HG02870 (cell line): ENCODE data around the gene SERPINA5.
"Not testable (repeated sequence)": the region's sequence is repeated elsewhere in the genome, so short reads cannot be mapped to it uniquely, and the experiment has no call there.

Source experiments
- ATAC-seq: cut with Tn5 transposase; IDR thresholded peaks from one replicate; pipeline ENCODE4 v1.9.1; 2021; ENCODE audit warnings: mild to moderate bottlenecking, moderate library complexity; ENCODE audit not compliant: unreplicated experiment

The SERPINA5 gene

DNA sequence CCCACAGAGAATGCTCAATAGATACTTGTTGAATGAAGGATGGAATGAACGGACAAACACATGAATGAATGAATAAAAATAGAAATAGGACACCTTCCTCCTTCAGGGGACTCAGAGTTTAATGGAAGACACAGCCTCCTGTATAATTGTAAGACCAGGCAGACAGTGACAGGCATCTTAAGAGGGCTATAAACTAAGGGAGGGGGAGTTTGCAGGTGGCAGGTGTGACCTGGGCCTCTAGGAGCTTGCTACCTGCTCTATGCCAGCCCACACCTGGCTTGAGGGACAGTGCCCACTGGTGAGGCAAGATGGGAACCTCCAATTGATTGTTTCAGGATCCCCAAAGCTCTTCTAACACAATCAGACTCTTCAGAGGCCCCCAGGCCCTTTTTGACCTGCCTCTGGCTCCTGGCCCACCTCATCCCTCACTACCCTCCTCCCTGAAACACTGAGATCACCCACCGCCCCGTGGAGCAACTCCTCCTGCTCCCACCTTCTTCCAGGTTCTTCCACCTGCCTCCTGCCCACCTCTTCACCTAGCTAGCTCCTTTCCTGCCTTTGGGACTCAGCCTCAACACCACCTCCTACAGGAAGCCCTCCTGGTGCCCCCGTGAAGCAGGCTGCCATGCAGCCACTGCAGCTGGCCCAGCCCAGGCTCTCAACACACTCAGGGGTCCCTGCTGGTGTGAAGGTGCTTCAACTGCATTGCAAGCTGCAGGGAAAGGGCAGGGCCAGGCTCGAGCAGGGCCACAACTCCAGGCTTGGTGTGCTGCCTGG is 40.3 kb downstream of the SERPINA5 start:
- no peak for ATAC-seq

DNA sequence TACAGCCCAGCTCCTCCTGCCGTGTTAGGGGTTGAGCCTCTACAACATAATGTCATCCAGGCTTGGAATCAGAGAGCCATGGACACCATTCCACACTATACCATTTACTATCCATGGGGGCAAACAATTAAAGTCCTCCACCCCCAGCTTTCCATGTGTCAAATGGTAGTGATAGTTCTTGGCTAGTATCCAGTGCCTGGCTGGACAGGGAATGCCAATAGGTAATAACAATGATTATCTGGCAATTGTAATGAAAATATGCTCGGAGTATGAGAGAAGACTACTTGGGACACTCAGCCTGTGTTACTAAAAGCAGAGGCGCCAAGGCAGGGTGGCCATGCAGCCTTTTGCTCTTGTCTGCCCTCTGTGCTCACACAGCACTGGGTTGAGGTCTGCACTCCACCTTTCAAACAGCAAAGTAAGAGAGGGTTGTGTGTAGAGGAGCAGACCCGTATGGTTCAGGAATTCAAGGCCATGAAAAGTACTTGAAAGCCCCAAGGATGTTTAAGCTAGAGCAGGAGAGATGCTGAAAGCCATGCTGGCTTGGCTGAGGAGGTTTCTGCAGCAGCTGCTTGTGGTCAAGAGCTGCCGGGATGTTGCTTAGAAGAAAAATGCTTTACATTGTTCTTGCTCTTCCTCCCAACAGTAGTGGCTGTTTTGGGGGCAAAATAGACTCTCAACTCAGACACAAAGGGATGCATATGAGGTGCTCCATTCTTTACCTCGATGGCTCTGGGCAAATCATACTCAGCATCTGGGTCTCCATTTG is 41.6 kb downstream of the SERPINA5 start:
- ATAC-seq = no peak

DNA sequence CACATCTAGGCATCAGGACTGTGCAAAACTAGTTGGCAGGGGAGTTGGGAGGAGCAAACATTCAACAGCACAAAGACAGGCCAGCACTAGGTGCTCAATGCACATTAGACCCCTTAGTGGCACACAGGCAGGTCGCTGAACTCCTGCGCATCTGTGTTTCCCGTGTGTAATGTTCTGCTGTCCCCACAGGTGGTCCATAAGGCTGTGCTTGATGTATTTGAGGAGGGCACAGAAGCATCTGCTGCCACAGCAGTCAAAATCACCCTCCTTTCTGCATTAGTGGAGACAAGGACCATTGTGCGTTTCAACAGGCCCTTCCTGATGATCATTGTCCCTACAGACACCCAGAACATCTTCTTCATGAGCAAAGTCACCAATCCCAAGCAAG is 42.2 kb downstream of the SERPINA5 start:
- ATAC-seq = no peak

DNA sequence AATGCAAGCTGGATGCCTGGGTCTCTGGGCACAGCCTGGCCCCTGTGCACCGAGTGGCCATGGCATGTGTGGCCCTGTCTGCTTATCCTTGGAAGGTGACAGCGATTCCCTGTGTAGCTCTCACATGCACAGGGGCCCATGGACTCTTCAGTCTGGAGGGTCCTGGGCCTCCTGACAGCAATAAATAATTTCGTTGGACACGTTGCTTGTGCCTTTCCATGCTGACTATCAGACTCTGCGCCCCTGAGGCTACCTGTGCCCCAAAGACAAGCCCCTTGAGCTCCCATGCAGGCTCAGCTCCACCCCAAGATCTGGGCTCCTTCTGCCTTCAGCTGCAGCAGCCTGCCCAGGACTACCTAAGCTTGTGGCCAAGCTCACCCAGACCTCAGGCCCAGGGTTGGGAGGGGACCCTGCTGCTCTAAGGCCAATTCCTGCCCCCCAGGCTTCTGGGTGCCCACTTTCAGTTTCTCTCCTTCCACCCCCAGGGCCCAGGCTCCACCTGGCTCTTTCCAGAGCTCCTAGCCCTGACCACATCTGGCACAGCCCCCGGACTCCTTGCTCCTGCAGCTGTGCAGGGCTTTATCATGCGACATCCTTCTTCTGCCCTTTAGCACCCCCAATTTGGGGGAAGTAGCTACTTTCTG is 42.8 kb downstream of the SERPINA5 start:
- no peak for ATAC-seq

DNA sequence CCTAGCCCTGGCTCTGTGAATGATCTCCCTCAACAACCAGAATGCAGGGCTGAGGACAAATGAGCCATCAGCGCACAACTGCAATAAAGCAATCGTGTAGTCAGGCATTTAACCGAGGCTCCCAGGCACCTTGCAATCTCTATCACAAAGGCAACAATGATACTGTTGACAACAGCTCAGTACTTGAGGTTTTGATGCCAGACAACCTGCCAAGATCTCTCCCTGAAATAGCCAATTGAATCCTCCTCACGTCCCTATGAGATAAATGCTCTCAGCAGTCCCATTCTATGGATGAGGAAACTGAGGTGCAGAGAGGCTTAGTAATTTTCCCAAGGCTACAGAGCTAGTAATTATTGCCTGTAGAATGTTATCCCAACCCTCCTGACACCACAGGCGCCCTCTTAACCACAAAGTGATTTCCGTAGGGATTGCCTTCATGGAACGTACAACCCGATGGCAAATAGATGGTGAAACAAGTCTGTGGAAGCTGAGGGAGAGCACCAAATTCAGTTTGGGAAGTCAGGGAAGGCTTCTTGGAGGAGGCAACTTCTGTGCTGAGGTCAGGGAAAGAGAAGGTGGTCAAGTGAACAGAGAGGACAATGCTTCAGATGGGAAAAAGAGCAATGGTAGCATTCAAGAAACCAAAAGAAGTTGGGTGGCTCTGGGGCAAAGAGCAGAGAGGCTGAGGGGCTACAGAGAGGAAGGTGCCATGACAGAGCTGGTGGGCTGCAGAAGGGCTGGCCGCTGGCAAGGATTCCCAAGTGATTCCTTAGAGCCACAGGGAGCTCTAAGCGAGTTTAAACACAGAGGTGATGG is 43.5 kb downstream of the SERPINA5 start:
- no peak for ATAC-seq

DNA sequence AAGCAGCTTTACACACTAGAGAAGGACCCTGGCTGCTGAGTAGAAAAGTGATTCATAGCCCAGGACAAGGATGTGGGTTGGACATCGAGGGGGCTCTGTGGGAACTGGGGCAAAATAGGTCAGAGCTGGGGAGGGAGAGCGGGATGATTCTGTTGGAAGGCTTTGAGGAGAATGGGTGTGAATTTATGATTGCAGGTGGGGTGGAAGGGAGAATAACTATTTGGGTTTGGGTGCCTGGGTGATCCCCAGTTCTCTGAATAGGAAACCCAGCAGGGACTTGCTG is 44.1 kb downstream of the SERPINA5 start:
- ATAC-seq = no peak

DNA sequence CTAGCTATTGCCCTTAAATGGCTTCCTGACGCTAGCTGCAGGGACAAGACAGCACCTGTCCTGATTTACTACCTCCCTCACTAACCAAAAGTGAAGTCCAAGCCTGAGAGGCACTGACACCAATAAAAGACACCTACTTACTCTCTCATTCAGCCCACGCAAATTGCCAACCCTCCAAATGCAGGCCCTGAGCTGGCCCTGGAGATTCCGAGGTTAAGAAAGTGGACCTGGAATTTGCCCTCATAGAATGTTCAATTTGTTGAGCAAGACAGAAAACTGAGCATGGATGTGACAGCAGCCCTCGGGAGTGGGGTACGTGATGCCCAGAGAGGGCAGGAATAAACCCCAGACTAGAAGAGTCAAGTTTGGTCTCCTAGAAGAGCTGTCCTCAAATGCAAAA is 47.4 kb downstream of the SERPINA5 start:
- no peak for ATAC-seq

DNA sequence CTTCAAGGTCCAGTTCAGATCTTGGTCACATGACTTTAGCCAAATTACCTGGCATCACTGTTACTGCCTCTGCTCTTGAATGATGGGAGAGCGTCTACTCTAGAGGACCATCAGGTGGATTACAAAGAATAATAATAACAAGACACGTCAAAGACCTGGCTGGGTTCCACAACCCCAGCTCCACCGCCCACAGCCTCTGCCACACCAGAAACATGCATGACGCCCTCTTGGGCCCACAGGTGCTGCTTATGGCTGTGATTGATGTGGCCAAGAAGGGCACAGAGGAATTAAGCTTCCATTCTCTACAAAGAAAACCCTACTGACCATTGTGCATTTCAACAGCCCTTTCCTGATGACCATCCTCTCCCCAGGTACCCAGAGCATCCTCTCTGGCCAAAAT is 49.2 kb downstream of the SERPINA5 start:
- no peak for ATAC-seq

DNA sequence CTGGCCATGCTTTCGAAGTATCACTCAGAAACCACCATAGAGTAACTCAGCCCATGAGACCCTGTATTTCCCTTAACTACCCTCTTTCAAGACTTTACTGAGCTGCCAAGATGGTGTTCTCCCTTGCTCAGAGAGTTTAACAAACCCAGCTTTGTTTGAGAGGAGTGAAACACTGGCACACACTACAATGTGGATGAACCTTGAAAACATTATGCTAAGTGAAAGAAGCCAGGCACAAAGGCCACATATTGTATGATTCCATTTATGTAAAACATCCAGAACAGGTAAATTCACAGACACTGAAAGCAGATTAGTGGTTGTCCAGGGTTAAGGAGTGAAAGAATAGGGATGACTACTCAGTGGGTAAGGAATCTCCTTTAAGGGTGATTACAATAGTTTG is 49.8 kb downstream of the SERPINA5 start:
- ATAC-seq = no peak

DNA sequence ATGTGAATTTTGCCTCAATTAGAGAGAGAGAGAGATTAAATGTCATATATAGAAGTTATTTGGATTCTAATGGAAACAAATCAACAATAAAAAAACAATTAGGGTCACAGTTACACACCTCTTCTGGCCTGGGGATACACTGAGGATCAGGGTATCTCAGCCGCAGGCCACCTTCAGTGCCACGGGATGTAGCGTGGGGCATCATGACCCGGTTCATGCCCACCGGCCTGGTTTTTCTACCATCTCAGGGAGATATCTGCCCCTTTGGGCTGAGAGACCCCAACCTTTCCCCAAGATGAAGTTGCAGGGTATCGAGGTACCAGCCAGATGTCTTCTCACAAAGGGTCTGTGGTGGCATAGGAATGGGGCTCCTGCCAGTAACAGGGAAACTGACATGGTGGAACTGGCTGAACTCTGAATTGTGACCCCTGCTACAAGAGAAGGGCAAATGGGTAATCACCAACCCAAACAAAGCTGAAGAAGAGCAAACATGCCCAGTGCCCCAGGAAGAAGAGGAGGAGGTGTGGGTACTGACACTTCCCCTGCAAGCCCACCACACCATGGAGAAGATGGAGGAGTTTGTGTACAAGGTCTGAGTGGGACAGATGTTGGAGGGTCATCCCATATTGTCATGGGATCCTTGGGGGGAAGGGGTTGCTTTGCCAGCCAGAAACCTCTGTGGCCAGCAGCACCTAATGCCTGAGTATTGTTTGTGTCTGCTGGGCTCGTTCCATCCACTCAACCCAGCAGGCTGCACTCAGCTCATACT is 50.5 kb downstream of the SERPINA5 start:
- ATAC-seq = no peak

DNA sequence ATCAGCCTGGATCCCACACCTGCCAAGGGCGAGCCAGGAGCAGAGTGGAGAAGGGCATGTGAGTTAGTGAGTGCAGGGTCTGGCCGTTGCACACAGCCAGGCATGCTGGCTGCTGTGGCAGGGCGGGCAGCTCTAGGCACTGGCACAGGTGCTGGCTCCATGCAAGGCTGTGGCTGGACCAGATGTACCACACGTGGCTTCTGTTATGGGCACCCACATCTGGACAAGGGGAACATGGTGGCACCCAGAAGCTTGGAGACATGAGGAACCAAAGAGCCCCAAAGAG is 51.0 kb downstream of the SERPINA5 start:
- no peak for ATAC-seq

DNA sequence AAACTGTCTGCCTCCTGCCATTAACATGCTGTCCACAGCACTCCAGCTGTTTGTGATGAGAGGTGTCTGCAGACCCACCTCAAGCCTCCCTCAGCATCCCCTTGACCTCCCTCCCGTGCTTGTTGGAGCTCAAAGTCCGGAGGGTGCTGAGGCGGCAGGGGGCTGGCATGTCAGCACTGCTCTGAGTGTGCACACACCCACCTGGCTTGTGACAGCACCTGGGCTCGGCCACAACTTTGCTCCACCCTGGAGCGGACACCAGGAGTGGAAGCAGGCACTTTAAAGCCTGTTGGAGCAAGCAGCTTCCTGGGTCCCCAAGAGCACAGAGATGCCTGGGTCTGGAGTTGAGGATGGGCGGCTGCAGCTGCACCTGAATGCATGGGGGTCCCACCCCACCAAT is 51.9 kb downstream of the SERPINA5 start:
- ATAC-seq = no peak

DNA sequence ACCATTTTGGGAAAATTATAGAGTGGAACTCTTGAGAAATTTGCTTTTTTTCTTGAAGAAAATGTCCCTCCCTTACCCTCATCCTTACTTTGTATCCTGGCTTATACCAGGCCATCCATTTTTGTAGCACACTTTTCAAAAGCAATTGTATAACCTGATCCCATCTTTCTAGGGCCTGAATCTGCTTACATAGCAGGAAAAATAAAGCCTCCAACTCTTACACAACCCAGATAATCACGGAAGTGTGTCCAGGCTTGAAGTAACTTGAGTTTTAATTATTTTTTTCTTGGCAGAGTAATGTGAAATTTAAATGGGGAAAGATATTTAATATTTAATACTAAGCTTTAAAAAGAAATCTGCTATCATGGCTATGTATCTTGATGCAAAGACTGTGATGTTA is 53.9 kb downstream of the SERPINA5 start:
- no peak for ATAC-seq

DNA sequence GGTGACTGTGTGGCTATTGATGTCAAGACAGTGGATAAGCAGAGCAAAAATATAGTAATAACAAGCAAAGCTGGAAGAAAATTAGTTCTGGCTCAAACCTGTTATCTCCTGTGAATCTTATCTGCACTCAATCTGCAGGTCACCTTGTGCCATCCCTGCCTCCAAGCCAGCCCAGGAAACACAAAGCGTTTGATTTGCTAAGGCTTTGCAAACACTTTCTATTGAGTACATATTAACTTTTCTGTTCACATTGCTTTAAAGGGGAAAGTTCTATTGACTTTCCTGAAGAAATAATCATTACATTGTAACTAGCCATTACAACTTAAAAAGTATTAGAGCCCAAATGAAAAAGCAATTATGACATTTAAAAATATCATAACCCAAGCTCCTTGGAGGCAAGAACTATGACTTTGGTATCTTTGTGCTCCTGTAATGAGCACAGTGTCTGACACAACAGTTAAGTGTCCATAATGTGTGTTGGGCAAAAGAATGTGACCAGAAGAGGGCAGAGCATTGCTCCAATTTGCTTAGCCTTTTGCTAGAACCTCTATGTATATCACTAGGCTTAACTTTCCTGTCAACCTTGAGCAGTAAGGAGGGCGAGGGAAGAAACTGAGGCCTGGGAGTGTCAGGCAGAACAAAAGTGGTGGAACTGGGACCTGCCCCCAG is 55.7 kb downstream of the SERPINA5 start:
- ATAC-seq = no peak

DNA sequence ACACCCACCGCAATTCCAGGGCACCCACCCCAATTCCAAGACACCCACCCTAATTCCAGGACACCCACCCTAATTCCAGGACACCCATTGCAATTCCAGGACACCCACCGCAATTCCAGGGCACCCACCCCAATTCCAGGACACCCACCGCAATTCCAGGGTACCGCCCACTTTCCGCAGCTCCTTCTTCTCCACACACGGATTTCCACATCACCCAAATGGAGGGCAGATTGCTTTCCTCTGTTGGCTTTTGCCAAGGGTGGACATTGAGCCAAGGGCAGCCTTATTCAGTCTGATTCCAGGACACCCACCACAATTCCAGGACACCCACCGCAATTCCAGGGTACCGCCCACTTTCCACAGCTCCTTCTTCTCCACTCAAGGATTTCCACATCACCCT is 56.6 kb downstream of the SERPINA5 start:
- not testable (repeated sequence) for ATAC-seq

DNA sequence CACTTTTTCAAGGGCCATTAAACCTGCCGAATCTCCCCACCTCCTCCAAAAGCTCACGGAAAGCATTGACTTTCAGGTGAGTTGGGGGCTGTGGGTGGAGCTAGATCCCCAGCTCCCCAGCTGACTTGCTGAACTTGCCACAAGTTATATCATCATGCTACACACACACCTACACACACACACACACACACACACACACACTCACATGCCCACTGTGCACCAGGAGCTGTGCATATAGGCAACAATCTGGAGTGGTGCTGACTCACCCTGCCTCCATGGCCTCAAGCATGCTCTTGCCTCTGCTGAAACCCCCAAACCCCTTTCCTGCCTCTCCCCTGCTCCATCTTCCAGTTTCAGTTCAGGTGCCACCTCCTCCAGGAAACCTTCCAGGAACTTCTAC is 57.1 kb downstream of the SERPINA5 start:
- no peak for ATAC-seq

DNA sequence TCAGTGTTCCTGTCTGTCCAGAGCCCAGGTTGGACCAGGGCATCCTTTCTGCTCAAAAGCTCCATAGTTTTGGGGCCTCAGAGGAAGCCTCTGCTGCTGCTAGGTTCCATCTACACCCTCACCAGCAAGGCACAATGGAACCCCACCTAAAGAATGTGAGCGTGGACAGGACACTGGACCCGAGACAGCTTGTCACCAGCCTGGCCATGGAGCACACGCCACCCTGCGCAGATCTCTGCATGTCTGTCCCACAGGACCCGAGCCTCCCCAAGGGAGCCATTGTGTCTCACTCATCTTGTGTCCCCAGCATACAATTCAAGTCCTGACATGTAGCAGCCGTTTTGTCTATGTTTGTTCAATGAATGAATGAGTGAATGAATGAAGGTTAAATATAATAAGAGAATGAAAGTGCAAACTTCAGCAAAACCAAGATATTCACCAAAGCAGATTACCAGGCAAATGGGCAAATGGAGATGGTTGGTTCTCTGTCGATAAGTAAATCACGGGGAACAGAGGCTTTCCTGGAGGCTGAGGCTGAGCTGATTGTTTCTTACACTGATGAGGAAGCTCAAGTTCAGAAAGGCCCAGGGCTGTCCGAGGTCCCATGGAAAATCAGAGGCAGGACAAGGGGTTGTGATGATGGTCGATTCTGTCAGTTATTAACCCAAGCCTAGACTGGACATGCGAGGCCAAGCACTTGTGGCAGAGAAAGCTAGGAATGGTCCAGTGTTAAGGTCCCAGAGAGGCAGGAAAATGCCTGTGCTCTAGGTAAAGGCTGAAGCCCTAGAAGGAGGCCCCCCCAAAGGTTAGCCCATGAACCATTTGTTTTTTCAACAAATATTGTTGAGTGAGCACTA is 58.0 kb downstream of the SERPINA5 start:
- no peak for ATAC-seq

DNA sequence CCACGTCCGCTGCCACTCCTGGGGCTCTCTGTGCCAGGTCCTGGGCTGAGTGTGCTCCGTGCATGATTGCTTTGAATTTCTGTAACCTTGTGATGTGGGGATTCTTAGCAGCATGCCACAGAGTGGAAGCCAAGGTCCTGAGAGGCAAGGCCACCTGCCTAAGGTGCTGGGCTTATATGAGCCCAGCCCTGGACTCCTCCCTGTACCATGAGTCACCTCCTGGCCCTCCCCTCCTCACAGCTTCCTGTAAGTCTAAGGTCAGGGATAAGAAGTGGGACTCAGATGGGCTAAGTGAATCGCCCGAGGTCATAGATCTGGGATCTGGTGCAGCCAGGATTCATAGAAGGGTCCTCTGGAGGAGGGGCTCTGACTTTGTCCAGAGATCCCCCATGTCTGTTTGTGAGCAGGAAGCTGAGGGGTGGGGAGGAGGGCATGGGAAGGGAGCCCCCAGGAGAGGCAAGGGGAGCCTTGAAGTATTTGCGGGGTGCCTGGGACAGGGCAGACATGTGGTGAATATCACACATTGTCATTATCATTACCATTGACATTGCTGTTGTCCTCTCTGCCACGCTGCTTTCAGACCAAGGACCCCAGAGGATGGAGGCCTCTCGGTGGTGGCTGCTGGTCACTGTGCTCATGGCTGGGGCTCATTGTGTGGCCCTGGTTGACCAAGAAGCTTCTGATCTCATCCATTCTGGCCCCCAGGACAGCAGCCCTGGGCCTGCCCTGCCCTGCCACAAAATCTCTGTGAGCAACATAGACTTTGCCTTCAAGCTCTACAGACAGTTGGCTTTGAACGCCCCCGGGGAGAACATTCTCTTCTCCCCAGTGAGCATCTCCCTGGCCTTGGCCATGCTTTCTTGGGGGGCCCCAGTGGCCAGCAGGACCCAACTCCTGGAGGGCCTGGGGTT is 59.8 kb downstream of the SERPINA5 start:
- ATAC-seq = no peak

DNA sequence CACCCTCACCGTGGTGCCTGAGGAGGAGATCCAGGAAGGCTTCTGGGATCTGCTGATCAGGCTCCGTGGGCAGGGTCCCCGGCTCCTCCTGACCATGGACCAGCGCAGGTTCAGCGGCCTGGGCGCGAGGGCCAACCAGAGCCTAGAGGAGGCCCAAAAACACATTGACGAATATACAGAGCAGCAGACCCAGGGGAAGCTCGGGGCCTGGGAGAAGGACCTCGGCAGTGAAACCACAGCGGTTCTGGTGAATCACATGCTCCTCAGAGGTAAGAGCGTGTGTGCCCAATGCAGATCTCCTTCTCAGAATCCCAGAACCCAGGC is 60.4 kb downstream of the SERPINA5 start:
- no peak for ATAC-seq
